T-helper 2 cell treated with Interferon-gamma antibody and Interleukin-4, amounts not matched to agents 100 ng/mL and 5 ng/mL, for 36 hours (primary cell): Measurements from ENCODE around the gene FTH1. TPM values are rescaled to one million over a fixed set of nuclear protein-coding genes. Genes with fewer than 3 reads are reported as not detected.
"Not testable (repeated sequence)": the region's sequence is repeated elsewhere in the genome, so short reads cannot be mapped to it uniquely, and the experiment has no call there.

Experiments
- intact Hi-C: fragments of 100-400 bp; cut with micrococcal nuclease; formaldehyde crosslinking; loops from one replicate; pipeline ENCODE4 v1.15.1; 2023
- total RNA-seq: library from RNA; stranded (reverse); gene quantifications from 2 replicates; pipeline ENCODE4 v1.2.3, GENCODE V29; 2022

FTH1 gene
- total RNA-seq, 1 donor from 2014 or later = 896 TPM

GRCh38 chr11:61964666-61965271 is 2.7 kb downstream of the FTH1 start:
- intact Hi-C loops = loop anchor here (5.0 kb wide), 2 partner anchors 147 to 172 kb away; partner anchors contain the start of genes FADS1, FEN1 and TMEM258

GRCh38 chr11:61964058-61964665 is 3.3 kb downstream of the FTH1 start:
- intact Hi-C loops = no loop called here

GRCh38 chr11:61963282-61964057 is 4.0 kb downstream of the FTH1 start:
- intact Hi-C loops = no loop called here

GRCh38 chr11:61963016-61963281 is 4.5 kb downstream of the FTH1 start:
- intact Hi-C loops = no loop called here

GRCh38 chr11:61962213-61963015 is 5.0 kb downstream of the FTH1 start:
- intact Hi-C loops = no loop called here

GRCh38 chr11:61961570-61962212 is 5.7 kb downstream of the FTH1 start:
- intact Hi-C loops = no loop called here

- intact Hi-C loops = no loop called here
Observed at GRCh38 chr11:61960532-61960931, 6.9 kb downstream of the FTH1 start.

GRCh38 chr11:61959678-61960077 is 7.8 kb downstream of the FTH1 start:
- intact Hi-C loops = no loop called here

GRCh38 chr11:61959114-61959513 is 8.3 kb downstream of the FTH1 start:
- intact Hi-C loops = no loop called here

GRCh38 chr11:61958590-61958989 is 8.8 kb downstream of the FTH1 start:
- intact Hi-C loops = no loop called here

- intact Hi-C loops = no loop called here
Observed at GRCh38 chr11:61957021-61957770, 10.2 kb downstream of the FTH1 start.

GRCh38 chr11:61956191-61957020 is 11.0 kb downstream of the FTH1 start:
- intact Hi-C loops = no loop called here

- intact Hi-C loops = no loop called here
Observed at GRCh38 chr11:61955422-61956135, 11.9 kb downstream of the FTH1 start.

- intact Hi-C loops = no loop called here
Observed at GRCh38 chr11:61954851-61955421, 12.5 kb downstream of the FTH1 start.

GRCh38 chr11:61954106-61954850 is 13.2 kb downstream of the FTH1 start:
- intact Hi-C loops = no loop called here

- intact Hi-C loops = not testable (repeated sequence)
Observed at GRCh38 chr11:61953632-61954031, 13.8 kb downstream of the FTH1 start.

- intact Hi-C loops = no loop called here
Observed at GRCh38 chr11:61952882-61953281, 14.6 kb downstream of the FTH1 start.

- intact Hi-C loops = no loop called here
Observed at GRCh38 chr11:61951484-61952135, 15.8 kb downstream of the FTH1 start.
